ENCODE data around the gene FZD2.

Gene FZD2

DNA sequence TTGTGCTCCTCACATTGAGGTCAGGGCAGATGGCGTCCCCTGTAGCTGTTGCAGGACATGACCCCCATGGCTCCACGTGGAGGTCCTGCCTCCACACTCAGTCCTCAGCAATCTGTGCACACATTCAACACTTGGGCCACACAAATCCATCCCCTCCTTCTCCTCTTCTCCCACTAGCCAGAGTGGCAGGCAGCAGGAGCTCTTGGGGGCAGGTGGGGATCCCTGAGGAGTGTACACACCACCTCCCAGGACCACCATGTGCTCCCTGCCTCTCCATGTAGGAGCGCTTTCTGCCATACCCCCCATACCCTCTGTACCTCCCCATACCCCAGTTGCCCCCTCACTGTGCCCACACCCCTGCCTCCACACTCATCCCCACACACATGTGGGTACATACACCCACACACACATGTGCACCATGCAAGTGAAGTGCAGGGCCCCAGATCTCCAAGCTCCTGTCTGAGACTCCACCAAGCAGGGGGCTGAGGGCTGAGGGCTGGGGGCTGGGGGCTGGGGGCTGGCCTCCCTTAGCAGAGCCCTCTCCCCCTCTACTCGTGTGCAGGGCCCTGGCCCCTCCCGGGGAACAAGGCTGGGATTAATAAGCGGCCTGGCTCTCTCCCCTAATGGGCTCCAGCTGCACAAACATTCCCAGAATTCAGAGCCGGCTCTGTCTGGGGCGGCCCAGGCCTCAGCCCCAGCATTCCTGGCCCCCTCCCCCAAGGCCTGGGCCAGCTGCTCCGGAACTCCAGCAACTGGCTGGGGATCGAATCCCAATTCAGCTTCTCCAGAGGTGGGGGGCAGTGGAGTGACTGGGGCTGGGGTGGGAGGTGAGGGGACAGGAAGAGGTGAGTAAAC is 50.8 kb downstream of the FZD2 start:
- no peak for DNase-seq
- no peak overlapping the region for H3K27ac ChIP-seq (ENCODE audit: low read length)

DNA sequence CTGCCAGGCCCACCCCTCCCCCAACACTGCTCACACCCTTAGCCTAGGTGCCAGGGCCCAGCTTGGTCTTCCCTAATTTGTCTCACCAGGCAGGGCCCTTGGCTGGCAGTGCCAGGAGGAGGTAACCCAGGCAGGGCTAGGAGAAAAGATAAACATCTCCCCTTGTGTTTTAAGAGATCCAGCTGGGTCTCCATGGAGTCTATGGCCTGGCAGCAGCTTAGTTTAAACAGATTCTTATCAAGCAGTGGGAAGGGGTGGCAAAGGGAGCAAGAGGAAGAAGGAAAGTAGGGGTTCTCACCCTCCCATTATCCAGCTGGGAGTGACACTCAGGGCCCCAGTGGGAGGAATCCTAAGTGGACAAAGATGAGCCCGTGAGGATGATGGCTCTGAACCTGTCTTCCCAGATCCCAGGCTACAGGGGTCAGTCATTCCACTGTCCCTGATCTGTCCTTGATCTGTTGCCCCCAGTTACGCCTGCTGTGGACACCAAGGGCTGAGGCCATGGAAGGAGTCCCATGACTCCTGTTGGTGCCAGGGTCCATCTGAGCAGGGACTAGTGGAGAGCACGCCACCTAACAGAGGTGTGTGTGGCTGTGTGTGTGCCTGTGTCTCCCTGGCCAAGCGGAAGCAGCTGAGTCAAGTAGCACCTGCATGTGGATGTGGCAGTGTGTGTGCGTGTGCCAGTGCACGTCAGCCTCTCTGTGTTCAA is 51.6 kb downstream of the FZD2 start:
- ATAC-seq (ENCODE audit: insufficient read depth, low read depth), result no peak
- Histone ChIP-seq H2AFZ (ENCODE audit: low read depth, low read length) (no peak overlapping the region), H3K4me3 (ENCODE audit: low read depth in 1 of 2, low read length in 2 of 2) (no peak overlapping the region), H3K4me2 (ENCODE audit: insufficient read depth, low read length) (no peak overlapping the region), H4K20me1 (ENCODE audit: insufficient read depth, low read length) (no peaks in the 10 kb centered on the region), H3K9me3 (ENCODE audit: insufficient read depth, low read length, severe bottlenecking) (no peaks in the 10 kb centered on the region), H3K4me1 (ENCODE audit: insufficient read depth, low read length) (no peaks in the 10 kb centered on the region), H3K27me3 (ENCODE audit: insufficient read depth, low read length, poor library complexity) (peaks cover 10% of the 10 kb centered on the region), H3K79me2 (ENCODE audit: insufficient read depth, low read length) (no peaks in the 10 kb centered on the region), H3K27ac (ENCODE audit: low read length) (no peak overlapping the region), H3K36me3 (ENCODE audit: insufficient read depth, low read length) (no peaks in the 10 kb centered on the region), H3K9ac (ENCODE audit: low read depth, low read length) (no peak overlapping the region)
- TF ChIP-seq EZH2 (IDR thresholded peaks at IDR 0.05; ENCODE audit: borderline replicate concordance, low read depth, low read length, severe bottlenecking), result no peak
- TF ChIP-seq, protein P1, sequence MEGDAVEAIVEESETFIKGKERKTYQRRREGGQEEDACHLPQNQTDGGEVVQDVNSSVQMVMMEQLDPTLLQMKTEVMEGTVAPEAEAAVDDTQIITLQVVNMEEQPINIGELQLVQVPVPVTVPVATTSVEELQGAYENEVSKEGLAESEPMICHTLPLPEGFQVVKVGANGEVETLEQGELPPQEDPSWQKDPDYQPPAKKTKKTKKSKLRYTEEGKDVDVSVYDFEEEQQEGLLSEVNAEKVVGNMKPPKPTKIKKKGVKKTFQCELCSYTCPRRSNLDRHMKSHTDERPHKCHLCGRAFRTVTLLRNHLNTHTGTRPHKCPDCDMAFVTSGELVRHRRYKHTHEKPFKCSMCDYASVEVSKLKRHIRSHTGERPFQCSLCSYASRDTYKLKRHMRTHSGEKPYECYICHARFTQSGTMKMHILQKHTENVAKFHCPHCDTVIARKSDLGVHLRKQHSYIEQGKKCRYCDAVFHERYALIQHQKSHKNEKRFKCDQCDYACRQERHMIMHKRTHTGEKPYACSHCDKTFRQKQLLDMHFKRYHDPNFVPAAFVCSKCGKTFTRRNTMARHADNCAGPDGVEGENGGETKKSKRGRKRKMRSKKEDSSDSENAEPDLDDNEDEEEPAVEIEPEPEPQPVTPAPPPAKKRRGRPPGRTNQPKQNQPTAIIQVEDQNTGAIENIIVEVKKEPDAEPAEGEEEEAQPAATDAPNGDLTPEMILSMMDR (IDR thresholded peaks at IDR 0.05; ENCODE audit: borderline replicate concordance, extremely low read depth, low read length, poor library complexity, severe bottlenecking), result no peak
- DNase-seq, result no peak

More for the DNA sequence above, 50.8 kb downstream of the FZD2 start:
- no peaks in the 10 kb centered on the region for H3K36me3 ChIP-seq (ENCODE audit: insufficient read depth, low read length)
- H2AFZ ChIP-seq (ENCODE audit: low read depth, low read length), result no peak overlapping the region
- TF ChIP-seq EZH2 (IDR thresholded peaks at IDR 0.05; ENCODE audit: borderline replicate concordance, low read depth, low read length, severe bottlenecking), result no peak
- TF ChIP-seq, protein P1 (IDR thresholded peaks at IDR 0.05; ENCODE audit: borderline replicate concordance, extremely low read depth, low read length, poor library complexity, severe bottlenecking), result no peak
- no peaks in the 10 kb centered on the region for H3K9me3 ChIP-seq (ENCODE audit: insufficient read depth, low read length, severe bottlenecking)
- H3K4me2 ChIP-seq (ENCODE audit: insufficient read depth, low read length), result no peak overlapping the region
- H3K79me2 ChIP-seq (ENCODE audit: insufficient read depth, low read length), result no peaks in the 10 kb centered on the region
- no peak overlapping the region for H3K9ac ChIP-seq (ENCODE audit: low read depth, low read length)
- H3K4me3 ChIP-seq (ENCODE audit: low read depth in 1 of 2, low read length in 2 of 2), result no peak overlapping the region
- H3K27me3 ChIP-seq (ENCODE audit: insufficient read depth, low read length, poor library complexity), result peaks cover 10% of the 10 kb centered on the region
- H3K4me1 ChIP-seq (ENCODE audit: insufficient read depth, low read length), result no peaks in the 10 kb centered on the region
- H4K20me1 ChIP-seq (ENCODE audit: insufficient read depth, low read length), result no peaks in the 10 kb centered on the region
- ATAC-seq (ENCODE audit: insufficient read depth, low read depth), result no peak

DNA sequence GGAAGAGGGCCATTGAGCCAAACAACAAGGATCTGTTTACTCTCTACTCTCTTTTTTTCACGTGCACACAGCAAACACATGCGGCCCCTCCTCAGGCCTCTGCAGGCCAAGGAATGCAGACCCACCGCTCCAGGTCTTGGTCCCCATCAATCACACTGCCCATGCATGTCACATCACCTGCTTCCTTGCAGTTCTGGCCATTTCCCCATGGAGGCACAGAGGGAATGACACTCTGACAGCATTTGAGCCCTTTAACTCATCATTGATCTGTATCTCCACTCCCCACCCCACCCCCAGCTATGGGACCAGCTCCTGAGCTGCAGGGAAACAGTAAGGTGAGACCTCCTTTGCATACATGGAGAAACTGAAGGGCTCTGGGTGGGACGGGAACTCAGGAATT is 53.0 kb downstream of the FZD2 start:
- H4K20me1 ChIP-seq (ENCODE audit: insufficient read depth, low read length), result no peaks in the 10 kb centered on the region
- no peak overlapping the region for H3K9ac ChIP-seq (ENCODE audit: low read depth, low read length)
- peaks cover 5% of the 10 kb centered on the region for H3K27me3 ChIP-seq (ENCODE audit: insufficient read depth, low read length, poor library complexity)
- no peak overlapping the region for H2AFZ ChIP-seq (ENCODE audit: low read depth, low read length)
- no peaks in the 10 kb centered on the region for H3K36me3 ChIP-seq (ENCODE audit: insufficient read depth, low read length)
- DNase-seq (no peak), ATAC-seq (ENCODE audit: insufficient read depth, low read depth) (no peak)
- H3K4me3 ChIP-seq (ENCODE audit: low read depth in 1 of 2, low read length in 2 of 2), result no peak overlapping the region
- H3K9me3 ChIP-seq (ENCODE audit: insufficient read depth, low read length, severe bottlenecking), result no peaks in the 10 kb centered on the region
- TF ChIP-seq, protein P1 (IDR thresholded peaks at IDR 0.05; ENCODE audit: borderline replicate concordance, extremely low read depth, low read length, poor library complexity, severe bottlenecking), result no peak
- no peak for TF ChIP-seq EZH2 (IDR thresholded peaks at IDR 0.05; ENCODE audit: borderline replicate concordance, low read depth, low read length, severe bottlenecking)
- H3K79me2 ChIP-seq (ENCODE audit: insufficient read depth, low read length), result no peaks in the 10 kb centered on the region
- H3K4me1 ChIP-seq (ENCODE audit: insufficient read depth, low read length), result no peaks in the 10 kb centered on the region
- H3K27ac ChIP-seq (ENCODE audit: low read length), result no peak overlapping the region
- no peak overlapping the region for H3K4me2 ChIP-seq (ENCODE audit: insufficient read depth, low read length)
